Body of pancreas (tissue), 4 donors: ENCODE results near the gene ALG13.

Experiments
- POLR2A ChIP-seq, 3 donors: fragments of 450-650 bp; IDR thresholded peaks; one replicate each; pipeline ENCODE4 v1.6.1; 2016; ENCODE audit warnings: antibody characterized with exemption in 3 of 3, mild to moderate bottlenecking in 2 of 3
- TF ChIP-seq, protein P1 (sequence below), 7 experiments: fragments of 450-650 bp in 4 of 7; fragments of 200-600 bp in 3 of 7; sonication (generic) in 3 of 7; IDR thresholded peaks; one replicate each; pipeline ENCODE4 v1.5.1; 2016 to 2019; ENCODE audit warnings: antibody characterized with exemption in 7 of 7

DNA sequence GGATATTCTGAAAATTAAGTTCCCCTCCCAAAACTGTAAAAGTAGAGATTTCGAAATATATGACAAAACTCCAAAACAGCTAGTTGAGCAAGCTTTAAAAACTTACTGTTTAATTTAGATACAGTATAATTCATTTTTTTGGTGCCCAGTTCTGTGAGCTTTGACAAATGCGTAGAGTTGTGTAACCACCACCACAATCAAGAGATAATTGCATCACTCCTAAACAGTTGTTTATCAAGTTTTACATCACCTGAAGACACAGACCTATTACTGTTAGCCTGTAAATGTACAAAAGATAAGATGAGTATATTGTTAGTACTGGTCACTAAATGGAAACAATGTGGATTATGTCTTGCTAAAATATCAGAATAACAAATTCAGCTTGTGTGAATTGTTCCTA lies 62.3 kb downstream of the ALG13 start:
- TF ChIP-seq, protein P1, sequence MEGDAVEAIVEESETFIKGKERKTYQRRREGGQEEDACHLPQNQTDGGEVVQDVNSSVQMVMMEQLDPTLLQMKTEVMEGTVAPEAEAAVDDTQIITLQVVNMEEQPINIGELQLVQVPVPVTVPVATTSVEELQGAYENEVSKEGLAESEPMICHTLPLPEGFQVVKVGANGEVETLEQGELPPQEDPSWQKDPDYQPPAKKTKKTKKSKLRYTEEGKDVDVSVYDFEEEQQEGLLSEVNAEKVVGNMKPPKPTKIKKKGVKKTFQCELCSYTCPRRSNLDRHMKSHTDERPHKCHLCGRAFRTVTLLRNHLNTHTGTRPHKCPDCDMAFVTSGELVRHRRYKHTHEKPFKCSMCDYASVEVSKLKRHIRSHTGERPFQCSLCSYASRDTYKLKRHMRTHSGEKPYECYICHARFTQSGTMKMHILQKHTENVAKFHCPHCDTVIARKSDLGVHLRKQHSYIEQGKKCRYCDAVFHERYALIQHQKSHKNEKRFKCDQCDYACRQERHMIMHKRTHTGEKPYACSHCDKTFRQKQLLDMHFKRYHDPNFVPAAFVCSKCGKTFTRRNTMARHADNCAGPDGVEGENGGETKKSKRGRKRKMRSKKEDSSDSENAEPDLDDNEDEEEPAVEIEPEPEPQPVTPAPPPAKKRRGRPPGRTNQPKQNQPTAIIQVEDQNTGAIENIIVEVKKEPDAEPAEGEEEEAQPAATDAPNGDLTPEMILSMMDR (IDR thresholded peaks at IDR 0.05): no peak
- no peak for TF ChIP-seq POLR2A (IDR thresholded peaks at IDR 0.05)
